ENCODE measurements around the gene PITX2. TPM values are rescaled to one million over a fixed set of nuclear protein-coding genes. Genes with fewer than 3 reads are reported as not detected.

The PITX2 gene
- not detected in 2 replicates for total RNA-seq
- long read RNA-seq, result 0 reads

- no peaks in the 10 kb centered on the region for H3K9me3 Mint-ChIP-seq (ENCODE audit: unreplicated experiment)
- H3K4me3 Mint-ChIP-seq (ENCODE audit: unreplicated experiment), result peak within 1 kb of the TSS; percentile 71
- peaks cover 32% of the 10 kb centered on the region for H3K4me1 Mint-ChIP-seq (ENCODE audit: unreplicated experiment)
- H3K27me3 Mint-ChIP-seq (ENCODE audit: unreplicated experiment), result peaks cover 99% of the 10 kb centered on the region
- H3K27ac Mint-ChIP-seq (ENCODE audit: unreplicated experiment), result no peak within 1 kb of the TSS
- peaks cover 3% of the 10 kb centered on the region for H3K36me3 Mint-ChIP-seq (ENCODE audit: unreplicated experiment)
- TF ChIP-seq, protein P1, sequence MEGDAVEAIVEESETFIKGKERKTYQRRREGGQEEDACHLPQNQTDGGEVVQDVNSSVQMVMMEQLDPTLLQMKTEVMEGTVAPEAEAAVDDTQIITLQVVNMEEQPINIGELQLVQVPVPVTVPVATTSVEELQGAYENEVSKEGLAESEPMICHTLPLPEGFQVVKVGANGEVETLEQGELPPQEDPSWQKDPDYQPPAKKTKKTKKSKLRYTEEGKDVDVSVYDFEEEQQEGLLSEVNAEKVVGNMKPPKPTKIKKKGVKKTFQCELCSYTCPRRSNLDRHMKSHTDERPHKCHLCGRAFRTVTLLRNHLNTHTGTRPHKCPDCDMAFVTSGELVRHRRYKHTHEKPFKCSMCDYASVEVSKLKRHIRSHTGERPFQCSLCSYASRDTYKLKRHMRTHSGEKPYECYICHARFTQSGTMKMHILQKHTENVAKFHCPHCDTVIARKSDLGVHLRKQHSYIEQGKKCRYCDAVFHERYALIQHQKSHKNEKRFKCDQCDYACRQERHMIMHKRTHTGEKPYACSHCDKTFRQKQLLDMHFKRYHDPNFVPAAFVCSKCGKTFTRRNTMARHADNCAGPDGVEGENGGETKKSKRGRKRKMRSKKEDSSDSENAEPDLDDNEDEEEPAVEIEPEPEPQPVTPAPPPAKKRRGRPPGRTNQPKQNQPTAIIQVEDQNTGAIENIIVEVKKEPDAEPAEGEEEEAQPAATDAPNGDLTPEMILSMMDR (IDR thresholded peaks at IDR 0.05), result no peak
- DNase-seq (ENCODE audit: extremely low spot score, unreplicated experiment), result peak; percentile 90
These were observed at the start of gene PITX2 for GRCh38 chr4:110622841-110623717. PITX2 (minus strand) TSS chr4:110623077; CDS start chr4:110622460, 617 bp downstream.

DNA sequence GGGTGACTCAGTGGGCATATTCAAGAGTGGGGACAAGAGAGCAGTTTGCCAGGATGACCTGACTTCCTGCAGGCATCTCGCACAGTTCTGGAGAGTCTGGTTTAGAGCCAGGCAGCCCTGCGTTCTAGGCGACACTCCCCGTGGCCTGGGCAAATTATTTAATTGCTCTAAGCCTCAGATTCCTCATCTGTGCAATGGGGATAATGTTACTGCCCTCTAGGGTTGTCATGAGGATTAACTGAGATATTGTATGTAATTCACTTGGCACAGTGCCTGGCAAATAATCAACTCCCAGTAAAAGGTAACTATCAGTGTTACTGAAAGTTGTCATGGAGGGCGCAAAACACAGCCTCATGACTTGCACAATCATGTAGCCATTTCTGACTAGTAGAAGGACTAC, 48.8 kb upstream of the PITX2 start:
- DNase-seq (ENCODE audit: extremely low spot score, unreplicated experiment), result no peak
- H3K4me3 Mint-ChIP-seq (ENCODE audit: unreplicated experiment), result no peak overlapping the region
- no peaks in the 10 kb centered on the region for H3K27me3 Mint-ChIP-seq (ENCODE audit: unreplicated experiment)
- no peaks in the 10 kb centered on the region for H3K36me3 Mint-ChIP-seq (ENCODE audit: unreplicated experiment)
- TF ChIP-seq, protein P1 (IDR thresholded peaks at IDR 0.05), result no peak
- no peaks in the 10 kb centered on the region for H3K9me3 Mint-ChIP-seq (ENCODE audit: unreplicated experiment)
- no peaks in the 10 kb centered on the region for H3K4me1 Mint-ChIP-seq (ENCODE audit: unreplicated experiment)
- H3K27ac Mint-ChIP-seq (ENCODE audit: unreplicated experiment), result no peak overlapping the region

DNA sequence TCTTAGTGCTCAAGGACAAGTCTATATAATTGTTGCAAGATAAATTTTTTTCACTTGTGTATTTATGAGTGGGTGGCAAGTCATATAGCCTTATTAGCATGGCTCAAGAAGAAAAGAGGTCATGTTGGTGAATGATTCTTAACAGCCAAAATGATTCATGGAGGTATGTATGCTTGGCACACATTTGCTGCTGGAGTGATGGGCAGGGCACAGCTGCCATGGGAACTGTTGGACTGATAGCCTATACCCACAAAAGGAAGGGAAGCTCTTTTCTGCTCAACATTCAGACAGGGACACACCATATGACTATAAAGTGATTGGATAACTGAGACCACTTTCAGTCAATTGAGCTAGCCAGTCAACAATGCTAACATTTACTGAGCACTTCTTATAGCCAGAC, 46.8 kb upstream of the PITX2 start:
- Mint-ChIP-seq H3K4me1 (ENCODE audit: unreplicated experiment) (no peaks in the 10 kb centered on the region), H3K36me3 (ENCODE audit: unreplicated experiment) (no peaks in the 10 kb centered on the region), H3K4me3 (ENCODE audit: unreplicated experiment) (no peak overlapping the region), H3K27me3 (ENCODE audit: unreplicated experiment) (no peaks in the 10 kb centered on the region), H3K27ac (ENCODE audit: unreplicated experiment) (no peak overlapping the region), H3K9me3 (ENCODE audit: unreplicated experiment) (no peaks in the 10 kb centered on the region)
- DNase-seq (ENCODE audit: extremely low spot score, unreplicated experiment), result no peak
- TF ChIP-seq, protein P1 (IDR thresholded peaks at IDR 0.05), result no peak

- Mint-ChIP-seq H3K36me3 (ENCODE audit: unreplicated experiment) (no peaks in the 10 kb centered on the region), H3K27me3 (ENCODE audit: unreplicated experiment) (no peaks in the 10 kb centered on the region), H3K4me3 (ENCODE audit: unreplicated experiment) (no peak overlapping the region), H3K27ac (ENCODE audit: unreplicated experiment) (no peak overlapping the region), H3K4me1 (ENCODE audit: unreplicated experiment) (no peaks in the 10 kb centered on the region), H3K9me3 (ENCODE audit: unreplicated experiment) (no peaks in the 10 kb centered on the region)
- TF ChIP-seq, protein P1 (IDR thresholded peaks at IDR 0.05), result no peak
- no peak for DNase-seq (ENCODE audit: extremely low spot score, unreplicated experiment)
These were observed 45.8 kb upstream of the PITX2 start for GRCh38 chr4:110668463-110669235.

DNA sequence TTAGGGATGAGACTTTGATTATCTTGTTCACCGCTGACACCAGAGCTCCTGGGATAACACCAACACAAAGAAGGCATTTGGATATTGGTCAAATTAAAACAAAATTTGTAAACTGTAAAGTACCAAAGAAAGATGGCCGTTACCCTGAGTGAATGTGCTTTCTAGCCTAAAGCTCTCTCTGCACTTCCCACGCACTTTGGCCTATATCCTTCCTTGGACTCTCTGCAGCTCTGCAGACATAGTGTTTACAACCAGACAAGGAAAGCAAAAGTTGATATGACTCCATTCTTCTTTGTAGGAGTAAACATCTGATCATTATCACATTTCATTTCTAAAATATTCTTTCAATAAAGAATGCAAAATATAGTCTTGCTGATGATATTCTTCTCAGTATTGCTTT, 44.8 kb upstream of the PITX2 start:
- no peak overlapping the region for H3K4me3 Mint-ChIP-seq (ENCODE audit: unreplicated experiment)
- TF ChIP-seq, protein P1 (IDR thresholded peaks at IDR 0.05), result no peak
- no peaks in the 10 kb centered on the region for H3K27me3 Mint-ChIP-seq (ENCODE audit: unreplicated experiment)
- no peaks in the 10 kb centered on the region for H3K9me3 Mint-ChIP-seq (ENCODE audit: unreplicated experiment)
- no peaks in the 10 kb centered on the region for H3K36me3 Mint-ChIP-seq (ENCODE audit: unreplicated experiment)
- no peak overlapping the region for H3K27ac Mint-ChIP-seq (ENCODE audit: unreplicated experiment)
- no peak for DNase-seq (ENCODE audit: extremely low spot score, unreplicated experiment)
- no peaks in the 10 kb centered on the region for H3K4me1 Mint-ChIP-seq (ENCODE audit: unreplicated experiment)

Data from osteocyte (in vitro differentiated cells).